ENCODE results near the gene COL6A6.

COL6A6 gene, protein sequence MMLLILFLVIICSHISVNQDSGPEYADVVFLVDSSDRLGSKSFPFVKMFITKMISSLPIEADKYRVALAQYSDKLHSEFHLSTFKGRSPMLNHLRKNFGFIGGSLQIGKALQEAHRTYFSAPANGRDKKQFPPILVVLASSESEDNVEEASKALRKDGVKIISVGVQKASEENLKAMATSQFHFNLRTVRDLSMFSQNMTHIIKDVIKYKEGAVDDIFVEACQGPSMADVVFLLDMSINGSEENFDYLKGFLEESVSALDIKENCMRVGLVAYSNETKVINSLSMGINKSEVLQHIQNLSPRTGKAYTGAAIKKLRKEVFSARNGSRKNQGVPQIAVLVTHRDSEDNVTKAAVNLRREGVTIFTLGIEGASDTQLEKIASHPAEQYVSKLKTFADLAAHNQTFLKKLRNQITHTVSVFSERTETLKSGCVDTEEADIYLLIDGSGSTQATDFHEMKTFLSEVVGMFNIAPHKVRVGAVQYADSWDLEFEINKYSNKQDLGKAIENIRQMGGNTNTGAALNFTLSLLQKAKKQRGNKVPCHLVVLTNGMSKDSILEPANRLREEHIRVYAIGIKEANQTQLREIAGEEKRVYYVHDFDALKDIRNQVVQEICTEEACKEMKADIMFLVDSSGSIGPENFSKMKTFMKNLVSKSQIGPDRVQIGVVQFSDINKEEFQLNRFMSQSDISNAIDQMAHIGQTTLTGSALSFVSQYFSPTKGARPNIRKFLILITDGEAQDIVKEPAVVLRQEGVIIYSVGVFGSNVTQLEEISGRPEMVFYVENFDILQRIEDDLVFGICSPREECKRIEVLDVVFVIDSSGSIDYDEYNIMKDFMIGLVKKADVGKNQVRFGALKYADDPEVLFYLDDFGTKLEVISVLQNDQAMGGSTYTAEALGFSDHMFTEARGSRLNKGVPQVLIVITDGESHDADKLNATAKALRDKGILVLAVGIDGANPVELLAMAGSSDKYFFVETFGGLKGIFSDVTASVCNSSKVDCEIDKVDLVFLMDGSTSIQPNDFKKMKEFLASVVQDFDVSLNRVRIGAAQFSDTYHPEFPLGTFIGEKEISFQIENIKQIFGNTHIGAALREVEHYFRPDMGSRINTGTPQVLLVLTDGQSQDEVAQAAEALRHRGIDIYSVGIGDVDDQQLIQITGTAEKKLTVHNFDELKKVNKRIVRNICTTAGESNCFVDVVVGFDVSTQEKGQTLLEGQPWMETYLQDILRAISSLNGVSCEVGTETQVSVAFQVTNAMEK (N-terminal part only)

DNA sequence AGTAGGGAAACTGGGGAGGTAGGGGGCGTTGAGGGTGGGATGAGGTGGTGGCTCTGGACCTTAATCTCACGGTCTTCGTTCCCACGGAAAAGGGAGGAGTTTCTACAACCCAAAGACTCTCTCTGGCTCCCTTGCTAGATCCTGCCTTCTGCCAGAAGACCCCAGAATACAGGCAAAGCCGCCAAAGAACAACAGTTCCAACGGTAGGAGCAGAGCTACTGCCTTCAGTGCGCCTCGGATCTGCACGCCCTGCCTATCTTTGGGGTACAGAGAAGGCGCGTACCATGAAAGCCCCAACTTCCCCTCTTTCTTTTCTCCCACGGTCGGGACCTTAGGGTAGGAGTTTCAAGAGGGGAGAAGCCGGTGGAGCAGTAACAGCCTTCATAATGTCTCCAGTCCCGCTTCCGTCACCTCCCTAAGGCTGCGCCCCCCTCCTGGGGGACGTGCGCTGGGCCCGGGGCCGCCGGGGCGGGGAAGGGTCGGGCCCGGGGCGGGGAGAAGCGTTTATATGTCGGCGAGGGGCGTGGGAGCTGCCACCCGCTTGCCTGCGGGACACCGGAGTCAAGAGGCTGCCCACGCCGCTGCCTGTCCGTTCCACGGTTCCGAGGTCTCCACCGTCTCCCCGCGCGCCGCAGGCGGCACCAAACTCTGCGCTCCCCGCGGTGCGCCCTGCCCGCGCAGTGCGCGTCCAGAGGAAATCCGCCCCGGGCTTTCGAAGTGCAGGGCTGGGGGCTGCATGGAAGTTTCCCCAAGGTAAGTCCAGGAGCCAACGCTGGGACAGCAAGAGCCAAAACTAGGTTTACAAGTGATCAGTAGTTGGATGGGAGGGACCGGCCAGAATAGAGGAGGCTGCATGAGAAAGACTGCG, at the start of gene COL6A6:
TSS of gene COL6A6 (plus strand) at position 533 of the 868 bp plus-strand sequence. CDS start 43,188 bp downstream, outside the sequence.
- DNase-seq (ENCODE audit: low read depth in 2 of 2) = no peak

DNA sequence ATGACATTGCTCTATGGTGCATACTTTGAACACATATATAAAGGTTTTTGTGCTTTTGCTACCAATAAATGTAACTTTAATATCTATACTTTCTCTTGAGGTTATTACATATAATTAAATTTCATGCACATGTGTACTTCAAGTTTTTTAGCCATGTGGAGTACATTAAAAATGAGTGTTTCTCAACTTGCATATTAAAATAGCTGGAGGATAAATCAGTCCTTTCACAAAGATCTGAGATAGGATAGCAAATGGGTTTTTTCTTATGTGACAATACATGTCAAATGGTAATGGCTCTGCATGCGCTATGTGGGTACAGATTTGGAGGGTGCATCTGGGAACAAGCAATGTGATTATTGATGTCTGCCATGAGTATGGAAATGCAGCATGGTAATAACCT, 48.7 kb upstream of the COL6A6 start:
- no peak for DNase-seq (ENCODE audit: low read depth in 2 of 2)

DNA sequence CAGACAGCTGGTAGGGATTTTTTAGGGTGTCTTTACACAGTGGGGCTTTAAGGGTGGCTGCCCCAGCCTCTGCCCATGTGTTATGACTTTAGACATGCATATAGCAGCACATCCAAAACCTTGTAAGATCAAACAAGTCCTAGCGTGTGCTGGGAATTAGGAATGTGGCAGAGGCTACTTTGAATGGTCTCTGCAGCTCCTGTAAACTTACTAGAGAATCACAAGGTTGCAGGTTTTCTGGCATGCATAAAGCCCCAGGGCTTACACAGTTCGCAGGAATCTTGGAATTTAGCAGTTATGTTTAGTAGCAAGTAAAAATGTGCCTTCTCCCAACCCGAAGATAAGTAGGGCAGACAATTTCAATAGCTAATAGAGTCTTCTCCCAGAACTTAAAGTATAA, 46.9 kb upstream of the COL6A6 start:
- no peak for DNase-seq (ENCODE audit: low read depth in 2 of 2)

DNA sequence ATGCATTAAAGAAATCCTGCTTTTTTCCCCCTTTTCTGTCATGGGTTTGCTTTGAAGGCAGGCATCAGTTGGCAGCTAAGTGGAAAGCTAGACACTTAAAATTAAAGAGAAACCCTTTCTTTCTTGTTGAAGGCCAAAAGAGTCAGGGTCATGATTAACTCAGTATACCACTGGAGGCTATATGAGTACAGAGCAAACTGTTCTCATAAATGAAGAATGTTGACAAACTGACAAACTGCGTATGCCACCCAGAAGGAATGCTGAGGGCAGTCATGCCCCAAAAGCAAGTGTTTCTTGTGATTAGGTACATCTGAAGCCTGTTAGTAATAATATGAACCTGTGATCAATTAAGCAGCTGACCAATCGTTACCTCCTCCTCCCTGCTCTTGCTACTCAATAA, 43.6 kb upstream of the COL6A6 start:
- DNase-seq (ENCODE audit: low read depth in 2 of 2) = no peak

DNA sequence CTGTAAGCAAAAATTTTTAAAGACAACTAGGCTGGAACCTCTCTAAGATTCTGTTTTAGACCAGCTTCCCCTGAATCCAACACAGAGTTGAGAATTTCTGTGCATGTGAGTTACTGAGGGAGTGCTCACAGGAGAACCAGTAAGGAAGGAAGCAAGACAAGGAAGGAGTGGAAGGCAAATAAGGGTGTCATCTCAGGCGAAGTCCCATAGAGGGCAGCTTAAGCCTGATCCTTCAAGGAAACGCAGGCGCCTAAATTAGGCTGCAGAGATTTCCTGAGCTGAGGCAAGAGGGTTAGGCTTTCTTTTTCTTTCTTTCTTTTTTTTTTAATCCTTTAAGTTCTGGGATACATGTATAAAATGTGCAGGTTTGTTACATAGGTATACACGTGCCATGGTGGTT, 36.2 kb upstream of the COL6A6 start:
- DNase-seq (ENCODE audit: low read depth in 2 of 2) = no peak

DNA sequence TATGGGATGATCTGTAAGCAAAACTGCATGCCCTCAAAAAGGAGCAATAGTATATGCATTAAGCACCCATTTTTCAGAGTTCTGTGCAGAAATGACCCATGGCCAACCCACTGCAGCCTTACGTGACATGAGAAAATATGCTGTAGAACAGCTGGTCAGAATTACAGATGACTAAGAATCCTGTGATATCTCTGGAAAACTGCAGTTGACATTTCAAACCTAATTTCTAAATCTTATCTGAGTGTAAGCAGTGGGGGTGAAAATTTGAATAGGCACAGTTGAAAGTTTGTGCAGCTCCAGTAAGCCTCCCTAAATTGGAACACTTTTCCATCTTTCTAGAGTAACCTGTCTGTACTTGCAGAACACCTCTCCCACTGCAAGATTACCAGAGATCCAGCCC, 28.7 kb upstream of the COL6A6 start:
- DNase-seq (ENCODE audit: low read depth in 2 of 2) = no peak

DNA sequence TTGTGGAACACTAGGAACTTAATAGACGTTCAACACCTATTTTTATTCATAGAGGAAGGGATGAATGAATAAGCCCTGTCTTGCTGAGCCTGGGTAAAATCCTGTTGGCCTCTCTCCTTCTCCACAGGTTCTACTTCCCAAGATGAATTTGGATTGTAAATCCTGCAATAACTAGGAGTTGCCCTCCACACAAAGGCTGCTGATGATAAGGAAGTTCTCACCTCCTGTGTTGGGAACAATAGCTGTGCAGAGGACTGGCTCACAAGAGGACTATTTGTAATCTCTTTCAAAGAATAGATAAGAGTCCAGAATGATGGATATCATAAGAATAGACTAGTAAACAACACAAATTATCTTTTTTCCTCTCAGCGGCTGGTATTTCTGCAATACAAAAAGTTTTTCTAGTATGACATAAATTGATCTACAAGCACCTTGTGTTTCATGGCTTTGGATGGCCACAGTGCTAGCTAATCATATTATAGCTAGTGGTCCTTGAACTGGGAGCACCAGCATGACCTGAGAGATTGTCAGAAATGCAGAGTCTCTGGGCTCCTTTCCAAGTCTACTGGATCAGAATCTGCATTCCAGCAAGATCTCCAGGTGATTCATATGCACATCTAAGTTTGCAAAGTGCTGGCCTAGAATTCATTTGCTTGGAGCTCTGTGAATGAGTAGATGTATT, 28.1 kb upstream of the COL6A6 start:
- no peak for DNase-seq (ENCODE audit: low read depth in 2 of 2)

DNA sequence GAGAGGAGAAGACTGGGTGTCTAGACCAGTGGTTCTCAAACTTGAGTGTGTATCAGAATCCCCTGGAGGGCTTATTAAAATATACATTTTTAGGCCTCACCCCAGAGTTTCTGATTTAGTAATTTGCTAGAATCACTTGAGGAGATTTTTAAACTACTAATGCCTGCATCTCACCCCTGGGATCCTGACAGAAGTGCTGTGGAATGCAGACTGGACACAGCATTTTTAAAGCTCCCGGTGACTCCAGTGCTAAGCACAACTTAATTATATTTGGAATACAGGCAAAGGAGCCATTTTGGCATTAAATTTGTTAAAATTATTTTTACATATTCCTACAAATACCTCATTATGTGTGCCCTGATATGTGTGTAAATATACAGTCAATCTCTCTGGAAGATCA, 26.7 kb upstream of the COL6A6 start:
- no peak for DNase-seq (ENCODE audit: low read depth in 2 of 2)

DNA sequence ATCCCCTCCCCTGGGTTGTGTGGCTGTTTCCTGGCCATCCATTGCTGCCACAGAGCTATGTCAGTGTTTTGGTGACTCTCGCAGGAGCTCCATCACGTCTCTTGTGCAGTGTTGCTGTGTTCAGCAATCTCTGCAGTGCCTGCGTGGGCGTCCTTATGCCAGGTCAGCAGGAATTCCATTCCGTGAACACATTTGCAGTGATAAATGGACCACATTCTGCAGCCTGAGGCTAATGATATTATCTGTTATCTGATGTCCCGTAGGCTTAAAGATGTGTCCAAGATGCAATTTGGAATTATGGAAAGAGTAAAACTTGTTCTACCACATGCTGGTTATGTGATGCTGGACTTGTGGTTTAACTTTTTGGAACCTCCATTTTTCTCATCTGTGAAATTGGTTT, 25.5 kb upstream of the COL6A6 start:
- DNase-seq (ENCODE audit: low read depth in 2 of 2) = no peak

DNA sequence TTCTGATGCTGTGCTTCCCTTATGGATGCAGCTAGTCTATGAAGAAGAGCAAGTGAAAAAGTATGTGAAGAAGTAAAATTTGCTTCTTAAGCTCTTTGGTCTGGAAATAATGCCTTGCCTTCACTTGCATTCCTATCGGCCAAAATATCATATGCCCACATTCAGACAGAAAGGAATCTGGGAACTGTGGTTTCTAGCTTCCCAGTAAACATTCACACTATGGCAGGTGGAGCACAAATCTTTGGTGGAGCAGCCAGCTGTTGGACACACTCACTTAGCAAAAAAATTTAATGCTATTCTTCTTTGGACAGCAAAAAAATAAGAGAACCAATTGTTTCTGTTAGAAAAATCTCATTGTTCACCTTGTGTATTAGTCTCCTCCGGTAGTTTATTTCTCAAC, 12.3 kb upstream of the COL6A6 start:
- no peak for DNase-seq (ENCODE audit: low read depth in 2 of 2)

DNA sequence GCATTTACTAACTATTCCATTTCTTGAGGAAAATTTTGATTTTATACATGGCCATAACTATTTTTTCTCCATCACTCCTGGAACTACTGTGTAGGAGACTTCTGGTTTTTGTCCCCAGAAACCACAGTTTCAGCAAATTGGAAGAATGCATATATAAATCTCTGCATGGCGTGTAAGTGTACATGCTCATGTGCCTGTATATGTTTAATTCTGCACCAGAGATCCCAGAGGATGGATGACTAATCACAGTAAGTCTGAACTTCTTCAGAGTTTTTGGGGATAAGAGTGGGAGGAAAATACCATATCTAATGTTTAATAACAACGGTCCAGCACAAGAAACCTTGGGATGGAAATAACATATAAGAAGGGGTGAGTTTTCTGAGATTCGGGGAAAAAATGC, 10.9 kb upstream of the COL6A6 start:
- no peak for DNase-seq (ENCODE audit: low read depth in 2 of 2)

DNA sequence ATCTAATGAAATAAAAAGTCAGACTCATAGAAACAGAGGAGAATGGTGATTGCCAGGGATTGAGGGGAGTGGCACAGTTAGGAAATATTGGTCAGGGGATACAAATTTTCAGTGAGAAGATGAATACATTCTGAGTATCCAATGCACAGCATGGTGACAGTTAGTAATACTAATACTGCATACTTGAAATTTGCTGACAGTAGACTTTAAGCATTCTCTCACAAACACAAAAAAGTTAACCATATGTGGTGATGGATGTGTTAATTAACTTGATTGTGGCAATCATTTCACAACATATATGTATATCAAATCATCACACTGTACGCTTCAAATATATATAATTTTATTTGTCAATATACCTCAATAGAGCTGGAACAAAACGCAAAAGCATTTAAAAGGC, 9.2 kb upstream of the COL6A6 start:
- DNase-seq (ENCODE audit: low read depth in 2 of 2) = no peak

DNA sequence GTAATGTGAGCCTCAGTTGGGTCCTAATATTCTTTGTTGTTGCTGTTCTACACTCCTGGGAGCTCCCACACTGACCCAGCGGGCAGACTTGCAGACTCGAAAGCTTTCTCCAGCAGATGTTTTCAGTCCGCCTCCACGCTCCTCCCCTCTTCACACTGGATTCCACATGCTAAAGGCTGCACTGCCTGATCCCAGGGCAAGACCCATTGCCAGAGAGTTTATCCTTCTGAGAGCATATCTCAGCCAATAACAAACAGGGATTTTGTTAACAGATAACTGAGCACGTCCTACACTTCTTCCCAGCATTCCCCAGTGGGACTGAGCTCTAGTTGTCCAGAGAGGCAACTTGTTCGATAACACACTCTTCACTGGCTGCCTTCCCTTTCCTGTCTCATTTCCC, 8.0 kb upstream of the COL6A6 start:
- no peak for DNase-seq (ENCODE audit: low read depth in 2 of 2)

DNA sequence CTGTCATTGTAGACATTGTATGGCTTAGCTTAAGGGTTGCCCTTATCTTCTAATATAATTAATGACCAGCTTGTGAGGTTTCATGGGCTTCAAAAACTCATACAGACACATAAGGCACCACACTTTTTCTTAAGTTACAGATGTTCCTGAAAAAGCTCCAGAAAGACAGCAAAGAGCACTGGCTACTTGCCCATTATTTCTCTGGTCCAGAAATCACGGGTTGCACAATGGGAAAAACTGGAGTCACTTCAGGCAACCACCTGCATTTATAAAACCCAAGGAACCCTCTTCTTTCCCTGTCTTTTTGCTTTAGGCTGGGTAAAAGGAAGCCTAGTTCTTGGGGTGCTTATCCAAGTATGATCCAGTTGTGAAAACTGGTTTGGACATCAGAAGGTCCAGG, 2.3 kb upstream of the COL6A6 start:
- DNase-seq (ENCODE audit: low read depth in 2 of 2) = no peak

DNA sequence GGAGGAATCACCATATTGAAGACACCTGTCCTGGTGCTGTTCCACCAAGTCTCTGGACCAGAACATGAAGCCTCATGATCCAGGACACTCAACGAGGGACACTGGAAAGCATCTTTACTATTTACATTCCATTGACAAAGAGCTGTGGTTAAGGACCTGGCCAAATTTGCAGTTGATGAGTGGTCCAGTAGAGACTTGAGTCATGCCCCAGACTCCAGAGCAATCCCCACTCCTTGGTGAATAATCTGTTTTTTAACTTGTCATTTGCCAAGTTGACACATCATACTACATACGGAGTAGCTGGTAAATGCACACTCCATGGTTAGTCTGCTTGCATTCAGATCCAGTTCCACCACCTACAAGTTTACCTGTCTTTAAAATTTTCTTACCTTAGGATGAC, 1.2 kb upstream of the COL6A6 start:
- DNase-seq (ENCODE audit: low read depth in 2 of 2) = no peak

DNA sequence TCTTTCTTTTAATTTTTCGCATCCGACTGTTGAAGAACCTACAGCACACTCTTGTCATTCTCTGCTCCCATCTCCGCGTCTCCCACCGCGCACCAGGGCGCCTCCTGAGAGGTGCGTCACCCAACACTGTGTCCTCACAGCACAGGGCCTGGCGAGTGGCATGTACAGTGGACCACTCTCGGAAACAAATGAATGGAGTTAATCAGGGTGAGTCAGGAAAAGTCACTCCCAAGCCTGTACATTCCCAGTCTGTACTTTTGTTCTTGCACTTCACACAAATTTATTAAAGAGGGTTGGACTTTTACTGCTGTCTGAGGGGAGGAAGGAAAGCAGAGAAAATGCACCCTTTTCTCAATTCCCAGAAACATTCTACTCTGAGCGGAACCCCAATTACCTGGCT, 625 bp downstream of the COL6A6 start:
- DNase-seq (ENCODE audit: low read depth in 2 of 2) = no peak

DNA sequence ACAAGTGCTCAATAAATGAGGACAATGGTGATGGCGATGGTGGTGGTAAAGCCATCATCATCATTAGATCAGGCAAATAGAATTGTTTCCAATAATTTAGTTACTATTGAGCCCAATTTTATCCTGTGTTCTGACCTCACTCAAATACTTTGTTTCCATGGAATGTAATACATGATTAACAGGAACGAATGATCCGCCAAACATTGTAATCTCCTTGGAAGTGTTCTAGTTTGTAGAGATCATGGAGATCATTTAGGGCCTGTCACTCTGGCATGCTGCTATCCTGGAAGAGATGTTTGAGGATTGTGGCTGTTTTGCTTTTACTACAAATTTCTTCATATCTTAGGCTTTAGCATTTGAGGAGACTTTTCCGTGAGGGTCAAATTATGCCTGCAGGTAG, 2.8 kb downstream of the COL6A6 start:
- DNase-seq (ENCODE audit: low read depth in 2 of 2) = no peak

DNA sequence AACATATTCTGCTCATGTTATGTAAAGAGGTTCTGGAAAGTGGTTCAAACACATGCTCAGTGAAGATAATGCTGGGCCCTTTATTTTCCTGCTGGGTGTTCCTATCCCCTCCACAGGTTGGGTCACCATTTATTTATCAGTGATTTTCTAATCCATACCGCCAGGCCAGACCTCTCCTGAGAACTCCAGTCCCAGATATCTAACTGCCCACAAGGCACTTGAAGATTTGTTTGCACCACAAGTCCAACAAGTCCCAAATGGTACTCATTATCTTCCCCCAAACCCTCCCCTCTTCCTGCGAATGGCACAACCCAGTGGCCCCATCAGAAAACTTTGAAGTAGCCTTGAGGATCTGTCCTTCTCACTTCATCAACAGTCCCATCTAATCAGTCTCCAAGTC, 5.4 kb downstream of the COL6A6 start:
- no peak for DNase-seq (ENCODE audit: low read depth in 2 of 2)

DNA sequence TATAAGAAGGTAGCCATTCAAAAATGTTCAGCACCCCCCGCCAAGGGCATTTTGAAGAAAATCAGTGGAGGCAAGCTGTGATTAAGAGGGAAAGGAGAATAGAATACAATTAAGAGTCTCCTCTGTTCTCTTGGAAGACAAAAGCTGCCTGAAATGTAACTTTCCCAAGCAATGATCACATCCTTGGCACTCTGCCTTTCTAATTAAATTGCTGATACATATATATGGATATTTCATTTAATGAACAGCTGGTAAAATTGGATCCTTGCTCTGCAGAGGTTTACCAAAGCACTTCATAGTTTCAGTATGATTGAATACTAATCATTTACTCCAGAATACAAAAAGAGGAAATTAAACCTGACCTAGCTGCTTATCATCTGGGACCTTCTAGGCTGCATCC, 10.4 kb downstream of the COL6A6 start:
- DNase-seq (ENCODE audit: low read depth in 2 of 2) = no peak

DNA sequence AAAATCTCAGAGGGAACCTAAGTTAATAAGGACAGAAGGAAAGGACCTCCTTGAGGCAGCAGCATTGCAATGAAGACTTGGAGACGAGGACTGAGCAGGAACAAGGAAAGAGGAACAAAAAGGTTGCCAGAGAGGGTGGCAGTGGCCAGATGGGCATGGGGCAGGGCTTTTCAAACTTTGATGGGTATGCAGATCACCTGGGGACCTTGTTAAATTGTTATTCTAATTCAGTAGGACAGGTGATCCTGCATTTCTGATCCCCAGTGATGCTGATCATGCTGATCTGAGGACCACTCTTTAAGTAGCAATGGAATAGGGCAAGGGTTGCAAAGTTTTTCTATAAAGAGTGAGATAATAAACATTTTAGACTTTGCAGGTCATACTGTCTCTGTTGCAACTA, 11.1 kb downstream of the COL6A6 start:
- DNase-seq (ENCODE audit: low read depth in 2 of 2) = no peak
